ENCODE measurements around the gene NELFB.

DNA sequence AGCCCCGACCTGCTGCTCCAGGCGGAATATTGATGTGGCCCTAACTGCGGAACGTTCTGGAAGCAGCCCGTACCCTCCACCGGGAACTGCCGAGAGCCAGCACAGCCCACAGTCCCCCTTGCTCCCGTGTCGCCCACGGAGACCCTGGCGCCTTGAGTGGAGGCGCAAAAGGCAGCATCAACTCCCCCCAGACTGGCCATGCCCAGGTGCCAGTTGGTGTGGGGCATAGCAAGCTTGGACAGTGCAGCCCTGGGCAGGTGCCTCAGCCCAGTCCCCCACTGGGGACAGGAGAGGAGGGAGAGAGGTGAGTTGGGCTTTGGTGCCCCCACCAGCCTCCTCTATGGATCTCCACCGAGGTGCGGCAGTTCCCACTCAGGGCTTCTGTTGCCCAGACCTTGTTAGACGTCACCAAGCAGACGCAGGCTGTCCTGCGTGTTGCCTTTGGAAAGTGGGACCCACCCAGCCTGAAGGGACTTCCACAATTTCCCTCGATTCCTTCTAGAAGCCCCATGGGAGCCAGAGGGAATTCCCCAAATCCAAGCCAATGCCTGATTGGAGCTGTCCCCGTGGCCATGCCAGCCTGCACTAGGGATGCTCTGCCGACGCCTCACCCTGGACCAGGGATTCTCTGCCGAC lies 66.7 kb downstream of the NELFB start:
- TF ChIP-seq, protein P1, sequence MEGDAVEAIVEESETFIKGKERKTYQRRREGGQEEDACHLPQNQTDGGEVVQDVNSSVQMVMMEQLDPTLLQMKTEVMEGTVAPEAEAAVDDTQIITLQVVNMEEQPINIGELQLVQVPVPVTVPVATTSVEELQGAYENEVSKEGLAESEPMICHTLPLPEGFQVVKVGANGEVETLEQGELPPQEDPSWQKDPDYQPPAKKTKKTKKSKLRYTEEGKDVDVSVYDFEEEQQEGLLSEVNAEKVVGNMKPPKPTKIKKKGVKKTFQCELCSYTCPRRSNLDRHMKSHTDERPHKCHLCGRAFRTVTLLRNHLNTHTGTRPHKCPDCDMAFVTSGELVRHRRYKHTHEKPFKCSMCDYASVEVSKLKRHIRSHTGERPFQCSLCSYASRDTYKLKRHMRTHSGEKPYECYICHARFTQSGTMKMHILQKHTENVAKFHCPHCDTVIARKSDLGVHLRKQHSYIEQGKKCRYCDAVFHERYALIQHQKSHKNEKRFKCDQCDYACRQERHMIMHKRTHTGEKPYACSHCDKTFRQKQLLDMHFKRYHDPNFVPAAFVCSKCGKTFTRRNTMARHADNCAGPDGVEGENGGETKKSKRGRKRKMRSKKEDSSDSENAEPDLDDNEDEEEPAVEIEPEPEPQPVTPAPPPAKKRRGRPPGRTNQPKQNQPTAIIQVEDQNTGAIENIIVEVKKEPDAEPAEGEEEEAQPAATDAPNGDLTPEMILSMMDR (IDR thresholded peaks at IDR 0.05; ENCODE audit: low read depth, low read length), result no peak
- no peak for TF ChIP-seq EZH2phosphoT487 (IDR thresholded peaks at IDR 0.05; ENCODE audit: low read depth)

Measured in OCI-LY3 (cell line).